H1 (cell line): ENCODE measurements around the gene B3GALT5.

ENCODE experiments used
- CBX8 ChIP-seq: fragments of 300-800, 300-1000 bp; sonication (generic); IDR thresholded peaks from 2 replicates; pipeline ENCODE4 v1.7.1; 2016; ENCODE audit warnings: low read depth, low read length, borderline replicate concordance
- CHD2 ChIP-seq: IDR thresholded peaks from 2 replicates; pipeline ENCODE4 v1.6.1; 2012; ENCODE audit warnings: low read length, improper control_type of control experiment
- CTCF ChIP-seq, 3 experiments: IDR thresholded peaks; 1 replicate in 2 of 3; 2 replicates in 1 of 3; pipeline versions ENCODE4 v1.5.1 to v1.6.1; 2011; ENCODE audit warnings: low read length in 3 of 3, mild to moderate bottlenecking in 3 of 3, inconsistent platforms in 2 of 3, low read depth in 1 of 3, moderate library complexity in 1 of 3; ENCODE audit not compliant: insufficient read depth in 1 of 3; ENCODE audit errors: control extremely low read depth in 1 of 3
- GTF2F1 ChIP-seq: IDR thresholded peaks from 2 replicates; pipeline ENCODE4 v1.6.1; 2012; ENCODE audit warnings: low read depth, low read length, improper control_type of control experiment, borderline replicate concordance
- MAX ChIP-seq: IDR thresholded peaks from 2 replicates; pipeline ENCODE4 v1.6.1; 2012; ENCODE audit warnings: inconsistent platforms
- POLR2A ChIP-seq, 2 experiments: IDR thresholded peaks; 1 replicate in 1 of 2; 2 replicates in 1 of 2; pipeline ENCODE4 v1.6.1; 2011; ENCODE audit warnings: low read depth in 2 of 2, low read length in 2 of 2, mild to moderate bottlenecking in 2 of 2; ENCODE audit errors: control extremely low read depth in 1 of 2
- POLR2AphosphoS5 ChIP-seq: IDR thresholded peaks from 2 replicates; pipeline ENCODE4 v1.6.1; 2011; ENCODE audit warnings: low read depth, low read length
- RAD21 ChIP-seq, 2 experiments: IDR thresholded peaks in 1 of 2; conservative IDR thresholded peaks in 1 of 2; 2 replicates each; pipeline ENCODE4 v1.6.1; 2011; ENCODE audit warnings: low read depth in 2 of 2, low read length in 2 of 2, improper control_type of control experiment in 1 of 2, inconsistent platforms in 1 of 2, mild to moderate bottlenecking in 1 of 2, moderate library complexity in 1 of 2
- RFX5 ChIP-seq: IDR thresholded peaks from 2 replicates; pipeline ENCODE4 v1.6.1; 2011; ENCODE audit warnings: low read depth, low read length, improper control_type of control experiment, borderline replicate concordance
- SRF ChIP-seq: IDR thresholded peaks from 2 replicates; pipeline ENCODE4 v1.6.1; 2011; ENCODE audit warnings: mild to moderate bottlenecking, low read depth, low read length, moderate library complexity
- TCF12 ChIP-seq: IDR thresholded peaks from 2 replicates; pipeline ENCODE4 v1.6.1; 2011; ENCODE audit warnings: low read depth, mild to moderate bottlenecking, low read length
- TEAD4 ChIP-seq: IDR thresholded peaks from 2 replicates; pipeline ENCODE4 v1.6.1; 2012; ENCODE audit warnings: low read depth, low read length, inconsistent platforms, mixed read lengths
- ZNF274 ChIP-seq: IDR thresholded peaks from 2 replicates; pipeline ENCODE4 v1.7.0; 2012; ENCODE audit warnings: low read length, borderline replicate concordance; ENCODE audit errors: extremely low read depth

- TF ChIP-seq RAD21 (IDR thresholded peaks at IDR 0.05 in 1 of 2, conservative IDR thresholded peaks at IDR 0.05 in 1 of 2; ENCODE audit: low read depth in 2 of 2, low read length in 2 of 2) (no peak), GTF2F1 (no peak), CTCF (IDR thresholded peaks at IDR 0.05; ENCODE audit: control extremely low read depth in 1 of 3, insufficient read depth in 1 of 3, low read depth in 1 of 3, low read length in 3 of 3) (no peak), TEAD4 (no peak), TCF12 (no peak), POLR2A (IDR thresholded peaks at IDR 0.05; ENCODE audit: control extremely low read depth in 1 of 2, low read depth in 2 of 2, low read length in 2 of 2) (no peak), MAX (no peak), CBX8 (no peak), POLR2AphosphoS5 (no peak), RFX5 (no peak), CHD2 (no peak), SRF (no peak), ZNF274 (no peak)
Measured at GRCh38 chr21:39641827-39642450, 29.2 kb downstream of the B3GALT5 start.
